ENCODE results near the gene PKP1. TPM values are rescaled to one million over a fixed set of nuclear protein-coding genes. Genes with fewer than 3 reads are reported as not detected.

Gene PKP1
- total and polyA plus RNA-seq, 8 donors: 0.17 to 2.8 (median 0.20) TPM

DNA sequence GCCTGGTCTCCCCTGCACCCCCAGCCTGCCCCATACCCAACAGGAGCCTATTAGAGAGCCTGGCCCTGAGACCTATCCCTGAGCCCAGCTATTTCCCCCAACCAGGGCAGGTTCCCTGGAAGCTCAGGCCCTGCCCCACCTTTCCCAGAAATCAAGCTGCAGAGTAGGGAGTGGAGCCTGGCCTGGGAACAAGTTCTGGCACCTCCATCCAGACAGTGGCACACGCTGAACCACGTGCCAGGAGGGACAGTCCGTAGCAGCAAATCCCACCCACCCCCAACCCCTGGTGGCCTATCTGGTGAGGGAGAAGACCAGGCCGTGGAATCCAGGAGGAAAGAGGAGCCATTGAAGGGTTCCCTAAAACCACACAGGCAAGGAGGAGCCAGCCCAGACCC lies 71.6 kb downstream of the PKP1 start:
- intact Hi-C loops (cut with DNase I): loop anchor here in 1 of 2 donors (10.0 kb wide), 1 partner anchor 100 kb away; no protein-coding TSS in a partner anchor
- DNase-seq: no peak
- Histone ChIP-seq H3K27ac (no peak overlapping the region), H3K4me1 (no peaks in the 10 kb centered on the region), H3K27me3 (no peaks in the 10 kb centered on the region), H3K9me3 (no peaks in the 10 kb centered on the region), H3K36me3 (no peaks in the 10 kb centered on the region), H3K4me3 (no peak overlapping the region)
- TF ChIP-seq, protein P1, sequence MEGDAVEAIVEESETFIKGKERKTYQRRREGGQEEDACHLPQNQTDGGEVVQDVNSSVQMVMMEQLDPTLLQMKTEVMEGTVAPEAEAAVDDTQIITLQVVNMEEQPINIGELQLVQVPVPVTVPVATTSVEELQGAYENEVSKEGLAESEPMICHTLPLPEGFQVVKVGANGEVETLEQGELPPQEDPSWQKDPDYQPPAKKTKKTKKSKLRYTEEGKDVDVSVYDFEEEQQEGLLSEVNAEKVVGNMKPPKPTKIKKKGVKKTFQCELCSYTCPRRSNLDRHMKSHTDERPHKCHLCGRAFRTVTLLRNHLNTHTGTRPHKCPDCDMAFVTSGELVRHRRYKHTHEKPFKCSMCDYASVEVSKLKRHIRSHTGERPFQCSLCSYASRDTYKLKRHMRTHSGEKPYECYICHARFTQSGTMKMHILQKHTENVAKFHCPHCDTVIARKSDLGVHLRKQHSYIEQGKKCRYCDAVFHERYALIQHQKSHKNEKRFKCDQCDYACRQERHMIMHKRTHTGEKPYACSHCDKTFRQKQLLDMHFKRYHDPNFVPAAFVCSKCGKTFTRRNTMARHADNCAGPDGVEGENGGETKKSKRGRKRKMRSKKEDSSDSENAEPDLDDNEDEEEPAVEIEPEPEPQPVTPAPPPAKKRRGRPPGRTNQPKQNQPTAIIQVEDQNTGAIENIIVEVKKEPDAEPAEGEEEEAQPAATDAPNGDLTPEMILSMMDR (IDR thresholded peaks at IDR 0.05): no peak
- no peak for ATAC-seq

DNA sequence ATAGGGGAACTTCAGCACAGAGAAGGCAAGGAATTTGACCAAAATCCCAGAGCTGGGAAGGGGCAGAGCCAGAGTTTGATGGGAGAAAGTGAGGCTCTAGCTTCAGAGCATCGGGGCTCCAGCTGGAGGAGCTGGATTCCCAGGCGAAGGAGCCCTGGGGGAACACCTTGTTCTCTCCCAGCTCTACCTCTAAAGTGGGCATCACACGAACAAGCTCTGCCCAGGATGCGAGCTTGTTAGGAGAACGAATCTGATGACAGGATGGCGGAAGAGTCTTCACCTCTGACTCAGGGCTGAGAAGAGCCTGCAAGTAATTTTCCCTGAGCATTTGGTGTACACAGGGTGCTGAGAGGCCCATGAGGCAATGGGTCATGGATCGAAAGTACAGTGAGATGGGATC lies 72.2 kb downstream of the PKP1 start:
- TF ChIP-seq, protein P1 (IDR thresholded peaks at IDR 0.05): no peak
- ATAC-seq (no peak), DNase-seq (no peak)
- Histone ChIP-seq H3K4me1 (no peaks in the 10 kb centered on the region), H3K4me3 (no peak overlapping the region), H3K27ac (no peak overlapping the region), H3K9me3 (no peaks in the 10 kb centered on the region), H3K27me3 (no peaks in the 10 kb centered on the region), H3K36me3 (no peaks in the 10 kb centered on the region)
- intact Hi-C loops (cut with DNase I): loop anchor here in 1 of 2 donors (10.0 kb wide), 1 partner anchor 101 kb away; no protein-coding TSS in a partner anchor

DNA sequence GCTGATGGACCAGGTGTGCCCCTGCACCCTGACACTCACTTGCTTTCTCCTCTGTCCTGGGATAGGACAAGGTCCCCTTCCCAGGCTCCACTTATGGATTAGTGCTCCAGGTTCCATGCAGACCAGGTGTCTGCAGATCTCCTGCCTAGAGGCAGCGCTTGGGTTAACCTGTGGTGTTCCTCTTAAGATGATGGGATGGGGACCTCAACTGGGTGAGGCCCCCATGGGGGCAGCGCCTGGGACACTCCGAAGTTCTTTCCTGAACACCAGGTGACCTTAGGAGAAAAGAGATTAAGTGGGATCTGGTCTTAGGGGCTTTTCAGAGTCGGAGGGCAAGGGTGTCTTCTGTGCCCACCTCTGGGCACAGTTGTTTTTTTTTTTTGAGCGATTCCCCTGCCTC lies 72.9 kb downstream of the PKP1 start:
- DNase-seq (no peak), ATAC-seq (no peak)
- TF ChIP-seq, protein P1 (IDR thresholded peaks at IDR 0.05): no peak
- Histone ChIP-seq H3K27me3 (no peaks in the 10 kb centered on the region), H3K9me3 (no peaks in the 10 kb centered on the region), H3K4me1 (no peaks in the 10 kb centered on the region), H3K36me3 (no peaks in the 10 kb centered on the region), H3K4me3 (no peak overlapping the region), H3K27ac (no peak overlapping the region)
- intact Hi-C loops (cut with DNase I): loop anchor here in 1 of 2 donors (10.0 kb wide), 1 partner anchor 101 kb away; no protein-coding TSS in a partner anchor

DNA sequence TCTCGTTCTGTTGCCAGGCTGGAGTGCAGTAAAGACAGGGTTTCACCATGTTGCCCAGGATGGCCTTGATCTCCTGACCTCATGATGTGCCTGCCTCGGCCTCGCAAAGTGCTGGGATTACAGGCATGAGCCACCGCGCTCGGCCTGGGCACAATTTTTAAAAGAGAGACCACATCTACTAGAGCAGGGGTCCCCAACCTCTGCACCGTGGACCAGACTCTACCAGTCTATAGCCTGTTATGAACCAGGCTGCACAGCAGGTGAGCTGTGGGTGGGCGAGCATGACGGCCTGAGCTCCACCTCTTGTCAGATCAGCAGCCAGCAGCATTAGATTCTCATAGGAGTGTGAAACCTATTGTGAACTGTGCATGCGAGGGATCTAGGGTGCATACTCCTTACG lies 73.4 kb downstream of the PKP1 start:
- TF ChIP-seq, protein P1 (IDR thresholded peaks at IDR 0.05): no peak
- DNase-seq: no peak
- no peaks in the 10 kb centered on the region for H3K27me3 ChIP-seq

DNA sequence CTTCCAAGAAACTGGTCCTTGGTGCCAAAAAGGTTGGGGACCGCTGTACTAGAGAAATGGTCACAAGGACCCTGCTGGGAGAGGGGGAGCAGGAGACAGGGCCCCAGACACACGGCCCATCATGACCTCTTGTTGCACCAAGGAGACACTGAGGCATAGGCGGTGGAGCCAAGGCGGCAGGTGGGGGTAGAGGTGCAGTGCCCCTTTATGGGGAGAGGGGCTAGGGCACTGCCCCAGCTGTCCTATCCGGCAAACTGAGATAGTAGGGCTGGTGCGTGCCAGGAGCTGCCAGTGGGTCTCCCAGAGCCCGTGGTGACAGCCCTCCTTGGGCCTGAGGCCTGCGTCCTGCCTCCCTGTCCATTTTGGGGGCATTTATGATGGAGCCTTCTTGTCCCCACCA lies 73.9 kb downstream of the PKP1 start:
- DNase-seq (no peak), ATAC-seq (no peak)
- Histone ChIP-seq H3K4me1 (no peaks in the 10 kb centered on the region), H3K9me3 (no peaks in the 10 kb centered on the region), H3K27ac (no peak overlapping the region), H3K27me3 (no peaks in the 10 kb centered on the region), H3K4me3 (no peak overlapping the region), H3K36me3 (no peaks in the 10 kb centered on the region)
- TF ChIP-seq, protein P1 (IDR thresholded peaks at IDR 0.05): no peak
- intact Hi-C loops (cut with DNase I): loop anchor here in 1 of 2 donors (10.0 kb wide), 1 partner anchor 102 kb away; no protein-coding TSS in a partner anchor

More for the DNA sequence above, 73.4 kb downstream of the PKP1 start:
- intact Hi-C loops (cut with DNase I): loop anchor here in 1 of 2 donors (10.0 kb wide), 1 partner anchor 102 kb away; no protein-coding TSS in a partner anchor
- H3K9me3 ChIP-seq: no peaks in the 10 kb centered on the region
- no peaks in the 10 kb centered on the region for H3K36me3 ChIP-seq
- ATAC-seq: no peak
- H3K4me1 ChIP-seq: no peaks in the 10 kb centered on the region
- no peak overlapping the region for H3K4me3 ChIP-seq
- H3K27ac ChIP-seq: no peak overlapping the region

Data from left lung (tissue), 10 donors.